DOHH2 (cell line): ENCODE data around the gene PGR.

Source experiments
- H3F3A ChIP-seq: fragments of 200-600 bp; sonication (generic), shearing (Covaris generic); 2 replicates; pipeline ENCODE4 v1.6.0; 2016; ENCODE audit warnings: antibody characterized with exemption, mild to moderate bottlenecking; ENCODE audit not compliant: control insufficient read depth, insufficient read depth
- H3K27ac ChIP-seq: fragments of 200-600 bp; sonication (generic); 2 replicates; pipeline ENCODE4 v1.5.1; 2014; ENCODE audit warnings: low read depth, mild to moderate bottlenecking, low read length, moderate library complexity
- H3K27me3 ChIP-seq: fragments of 200-600 bp; sonication (generic); 2 replicates; pipeline ENCODE4 v1.6.1; 2014; ENCODE audit warnings: mild to moderate bottlenecking, low read length, mixed read lengths; ENCODE audit not compliant: control insufficient read depth
- H3K36me3 ChIP-seq: fragments of 200-600 bp; sonication (generic); 2 replicates; pipeline ENCODE4 v1.6.1; 2014; ENCODE audit warnings: mild to moderate bottlenecking, low read length, moderate library complexity, mixed read lengths; ENCODE audit not compliant: control insufficient read depth
- H3K4me1 ChIP-seq: fragments of 200-600 bp; sonication (generic); 2 replicates; pipeline ENCODE4 v1.6.1; 2014; ENCODE audit warnings: mild to moderate bottlenecking, low read length, mixed read lengths; ENCODE audit not compliant: control insufficient read depth
- H3K4me2 ChIP-seq: fragments of 200-600 bp; sonication (generic); 2 replicates; pipeline ENCODE4 v1.6.0; 2014; ENCODE audit warnings: mild to moderate bottlenecking, low read length, moderate library complexity
- H3K4me3 ChIP-seq: fragments of 200-600 bp; sonication (generic); 2 replicates; pipeline ENCODE4 v1.5.1; 2014; ENCODE audit warnings: mild to moderate bottlenecking, low read length, mixed read lengths
- H3K79me2 ChIP-seq: fragments of 200-600 bp; sonication (generic); 2 replicates; pipeline ENCODE4 v1.6.1; 2014; ENCODE audit warnings: mild to moderate bottlenecking, low read length, mixed read lengths; ENCODE audit not compliant: control insufficient read depth
- H3K9me2 ChIP-seq: fragments of 200-600 bp; sonication (generic); replicated peaks from 2 replicates; pipeline ENCODE4 v1.6.1; 2014; ENCODE audit warnings: mild to moderate bottlenecking, low read length, mixed read lengths; ENCODE audit not compliant: control insufficient read depth
- H3K9me3 ChIP-seq: fragments of 200-600 bp; sonication (generic); 2 replicates; pipeline ENCODE4 v1.6.1; 2014; ENCODE audit warnings: antibody characterized with exemption, low read length, mixed read lengths; ENCODE audit not compliant: control insufficient read depth, insufficient read depth
- H4K20me1 ChIP-seq: fragments of 200-600 bp; sonication (generic); 2 replicates; pipeline ENCODE4 v1.6.0; 2014; ENCODE audit warnings: low read depth, mild to moderate bottlenecking, antibody characterized with exemption, low read length, moderate library complexity; ENCODE audit not compliant: control insufficient read depth, insufficient read depth
- EZH2phosphoT487 ChIP-seq: fragments of 200-600 bp; sonication (generic); IDR thresholded peaks from 2 replicates; pipeline ENCODE4 v1.6.1; 2017; ENCODE audit warnings: borderline replicate concordance, mild to moderate bottlenecking, antibody characterized with exemption, low read length, moderate library complexity, mixed read lengths
- TF ChIP-seq, protein P1 (sequence below): fragments of 200-600 bp; sonication (generic); IDR thresholded peaks from one replicate; pipeline ENCODE4 v1.5.1; 2014; ENCODE audit warnings: antibody characterized with exemption, mild to moderate bottlenecking, low read depth, low read length; ENCODE audit not compliant: poor library complexity, severe bottlenecking

PGR gene

DNA sequence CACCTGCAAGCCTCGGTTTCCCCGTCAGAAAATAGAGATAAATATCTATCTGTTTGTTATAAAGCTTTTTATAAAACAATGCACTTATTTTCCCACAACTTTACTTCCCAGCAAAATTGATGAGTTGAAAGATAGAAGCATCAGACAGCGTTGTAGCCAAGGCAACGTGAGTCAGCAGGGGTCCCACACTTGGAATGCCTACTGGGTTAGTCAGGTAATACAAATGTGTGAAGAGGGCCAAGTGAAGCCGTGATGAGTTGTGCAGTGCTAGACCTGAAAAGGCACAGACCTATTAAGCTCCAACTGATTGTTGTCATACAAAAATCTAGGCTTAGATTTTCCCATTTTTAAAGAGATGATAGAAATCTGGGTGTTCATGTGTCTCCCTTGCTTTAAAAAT is 118.7 kb downstream of the PGR start:
- H3K9me2 ChIP-seq: no peaks in the 10 kb centered on the region
- H3K36me3 ChIP-seq: no peaks in the 10 kb centered on the region
- H3K27me3 ChIP-seq: no peaks in the 10 kb centered on the region
- H3F3A ChIP-seq: no peaks in the 10 kb centered on the region
- H3K79me2 ChIP-seq: no peaks in the 10 kb centered on the region
- H4K20me1 ChIP-seq: no peaks in the 10 kb centered on the region
- H3K4me3 ChIP-seq: no peak overlapping the region
- TF ChIP-seq EZH2phosphoT487: no peak
- TF ChIP-seq, protein P1, sequence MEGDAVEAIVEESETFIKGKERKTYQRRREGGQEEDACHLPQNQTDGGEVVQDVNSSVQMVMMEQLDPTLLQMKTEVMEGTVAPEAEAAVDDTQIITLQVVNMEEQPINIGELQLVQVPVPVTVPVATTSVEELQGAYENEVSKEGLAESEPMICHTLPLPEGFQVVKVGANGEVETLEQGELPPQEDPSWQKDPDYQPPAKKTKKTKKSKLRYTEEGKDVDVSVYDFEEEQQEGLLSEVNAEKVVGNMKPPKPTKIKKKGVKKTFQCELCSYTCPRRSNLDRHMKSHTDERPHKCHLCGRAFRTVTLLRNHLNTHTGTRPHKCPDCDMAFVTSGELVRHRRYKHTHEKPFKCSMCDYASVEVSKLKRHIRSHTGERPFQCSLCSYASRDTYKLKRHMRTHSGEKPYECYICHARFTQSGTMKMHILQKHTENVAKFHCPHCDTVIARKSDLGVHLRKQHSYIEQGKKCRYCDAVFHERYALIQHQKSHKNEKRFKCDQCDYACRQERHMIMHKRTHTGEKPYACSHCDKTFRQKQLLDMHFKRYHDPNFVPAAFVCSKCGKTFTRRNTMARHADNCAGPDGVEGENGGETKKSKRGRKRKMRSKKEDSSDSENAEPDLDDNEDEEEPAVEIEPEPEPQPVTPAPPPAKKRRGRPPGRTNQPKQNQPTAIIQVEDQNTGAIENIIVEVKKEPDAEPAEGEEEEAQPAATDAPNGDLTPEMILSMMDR: no peak
- H3K27ac ChIP-seq: no peak overlapping the region
- H3K4me2 ChIP-seq: no peak overlapping the region
- peaks cover 10% of the 10 kb centered on the region for H3K4me1 ChIP-seq
- no peaks in the 10 kb centered on the region for H3K9me3 ChIP-seq

DNA sequence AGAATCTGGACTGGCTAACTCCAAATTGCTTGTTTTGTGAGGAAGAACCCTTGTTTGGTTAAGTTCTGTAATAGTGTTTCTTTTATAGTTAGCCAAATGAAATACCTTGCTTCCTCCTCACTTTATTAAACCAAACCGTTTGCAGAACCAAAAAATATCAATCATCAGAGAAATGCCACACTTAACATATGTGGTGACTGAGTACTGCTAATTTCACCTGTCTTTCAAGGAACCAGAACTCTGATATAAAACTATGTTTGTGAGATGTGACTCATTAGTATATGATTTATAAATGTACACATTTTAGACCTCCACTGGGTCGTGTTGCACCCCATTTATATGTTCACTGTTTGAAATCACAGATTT is 119.9 kb downstream of the PGR start:
- H3K79me2 ChIP-seq: no peaks in the 10 kb centered on the region
- no peaks in the 10 kb centered on the region for H3F3A ChIP-seq
- no peak overlapping the region for H3K4me3 ChIP-seq
- TF ChIP-seq, protein P1: no peak
- TF ChIP-seq EZH2phosphoT487: no peak
- no peaks in the 10 kb centered on the region for H4K20me1 ChIP-seq
- H3K27me3 ChIP-seq: no peaks in the 10 kb centered on the region
- no peak overlapping the region for H3K27ac ChIP-seq
- H3K9me2 ChIP-seq: no peaks in the 10 kb centered on the region
- no peaks in the 10 kb centered on the region for H3K36me3 ChIP-seq
- peaks cover 10% of the 10 kb centered on the region for H3K4me1 ChIP-seq
- H3K4me2 ChIP-seq: no peak overlapping the region
- H3K9me3 ChIP-seq: no peaks in the 10 kb centered on the region

DNA sequence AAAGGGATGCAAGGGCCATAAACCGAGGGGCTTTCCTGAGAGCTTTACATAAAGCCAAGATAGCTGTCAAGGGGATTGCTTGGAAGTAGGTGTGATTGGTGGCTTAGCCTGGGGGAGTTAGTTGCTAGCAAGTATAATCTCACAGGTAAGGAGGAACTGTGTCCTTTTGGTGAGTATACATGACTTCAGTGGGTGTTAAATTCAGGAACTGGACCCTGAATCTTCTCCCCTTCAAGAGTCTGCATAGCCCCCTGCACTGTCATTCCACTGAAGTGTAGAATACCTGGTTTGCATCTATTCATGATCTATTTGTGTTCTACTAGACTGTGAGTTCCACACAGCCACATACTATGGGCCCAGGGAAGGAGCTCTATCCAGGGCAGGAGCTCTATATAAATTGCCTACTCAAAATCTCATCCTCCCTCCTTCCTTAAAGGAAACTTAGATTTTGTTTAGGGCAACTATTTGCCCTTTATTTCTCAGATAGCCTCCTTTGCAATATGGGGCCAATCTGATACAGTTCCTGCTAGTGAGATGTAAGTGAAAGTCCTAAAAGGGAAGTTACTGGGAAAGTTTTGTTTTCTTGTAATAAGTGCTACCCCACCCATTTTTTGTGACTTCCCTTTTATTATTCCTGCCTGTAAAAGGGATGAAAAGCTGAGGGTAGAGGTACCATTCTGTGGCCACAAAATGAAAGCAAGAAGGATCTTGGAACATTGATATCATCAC is 120.5 kb downstream of the PGR start:
- H3K36me3 ChIP-seq: no peaks in the 10 kb centered on the region
- peaks cover 10% of the 10 kb centered on the region for H3K4me1 ChIP-seq
- H3K4me2 ChIP-seq: no peak overlapping the region
- no peaks in the 10 kb centered on the region for H3K9me2 ChIP-seq
- no peaks in the 10 kb centered on the region for H3K79me2 ChIP-seq
- H3K9me3 ChIP-seq: no peaks in the 10 kb centered on the region
- H3F3A ChIP-seq: no peaks in the 10 kb centered on the region
- no peaks in the 10 kb centered on the region for H3K27me3 ChIP-seq
- H3K4me3 ChIP-seq: no peak overlapping the region
- TF ChIP-seq EZH2phosphoT487: no peak
- TF ChIP-seq, protein P1: no peak
- no peak overlapping the region for H3K27ac ChIP-seq
- H4K20me1 ChIP-seq: no peaks in the 10 kb centered on the region
